Peyer's patch (tissue), 4 donors: Measurements from ENCODE around the gene FUCA1.
"Not testable (repeated sequence)": the region's sequence is repeated elsewhere in the genome, so short reads cannot be mapped to it uniquely, and the experiment has no call there.

Experiments
- CTCF ChIP-seq, 6 experiments: fragments of 450-650 bp in 4 of 6; fragments of 200-600 bp in 2 of 6; sonication (generic) in 1 of 6; IDR thresholded peaks; one replicate each; pipeline ENCODE4 v1.5.1; 2017 to 2019; ENCODE audit warnings: antibody characterized with exemption in 6 of 6, mild to moderate bottlenecking in 3 of 6, moderate library complexity in 1 of 6
- POLR2A ChIP-seq, 2 donors: fragments of 450-650 bp; IDR thresholded peaks; one replicate each; pipeline ENCODE4 v1.5.1; 2017; ENCODE audit warnings: antibody characterized with exemption in 2 of 2, mild to moderate bottlenecking in 2 of 2, moderate library complexity in 2 of 2

- TF ChIP-seq CTCF, POLR2A (IDR thresholded peaks at IDR 0.05): not testable (repeated sequence)
Observed at GRCh38 chr1:23826590-23826989, 41.5 kb downstream of the FUCA1 start.
